Lower lobe of right lung (tissue), 2 donors: Measurements from ENCODE around the gene KCNC2. TPM values are rescaled to one million over a fixed set of nuclear protein-coding genes. Genes with fewer than 3 reads are reported as not detected.

ENCODE experiments used
- ATAC-seq, 2 donors: fragments of 200-7000 bp; cut with Tn5 transposase; one replicate each; pipeline ENCODE4 v1.9.1; 2020 to 2022; ENCODE audit warnings: mild to moderate bottlenecking in 2 of 2, moderate library complexity in 2 of 2
- DNase-seq: peaks from one replicate; pipeline ENCODE4 v3.0.0-alpha.2; 2020
- H3K27ac ChIP-seq: fragments of 200-600 bp; one replicate; pipeline ENCODE4 v1.8.0; 2022
- H3K27me3 ChIP-seq: fragments of 200-600 bp; one replicate; pipeline ENCODE4 v1.8.0; 2022; ENCODE audit warnings: low read depth
- H3K36me3 ChIP-seq: fragments of 200-600 bp; one replicate; pipeline ENCODE4 v1.8.0; 2022; ENCODE audit warnings: mild to moderate bottlenecking
- H3K4me1 ChIP-seq: fragments of 200-600 bp; one replicate; pipeline ENCODE4 v1.8.0; 2022
- H3K4me3 ChIP-seq: fragments of 200-600 bp; one replicate; pipeline ENCODE4 v1.8.0; 2022; ENCODE audit warnings: mild to moderate bottlenecking
- H3K9me3 ChIP-seq: fragments of 200-600 bp; one replicate; pipeline ENCODE4 v1.8.0; 2022
- CTCF ChIP-seq: fragments of 200-600 bp; IDR thresholded peaks from one replicate; pipeline ENCODE4 v1.8.0; 2022; ENCODE audit warnings: antibody characterized with exemption, mild to moderate bottlenecking
- intact Hi-C: fragments of 100-400 bp; cut with DNase I; formaldehyde crosslinking; loops from one replicate; pipeline ENCODE4 v1.11.0; 2022
- total RNA-seq: library from RNA; stranded (reverse); fragmentation: NEBNext Ultra II Directional; extraction: Animal tissue kit (Norgen Biotek cat#: 25700); gene quantifications from one replicate; pipeline ENCODE4 v1.2.1, GENCODE V29; 2021
- donor health status: DM: no; HTN: yes; CAD: no; lungs with severe emphysema.

The KCNC2 gene
- total RNA-seq, 1 donor from 2014 or later, result not detected

- TF ChIP-seq CTCF, result no peak
- Histone ChIP-seq H3K36me3 (no peaks in the 10 kb centered on the region), H3K4me1 (no peaks in the 10 kb centered on the region), H3K4me3 (no peak overlapping the region), H3K27ac (no peak overlapping the region), H3K27me3 (no peaks in the 10 kb centered on the region), H3K9me3 (peaks cover 52% of the 10 kb centered on the region)
- ATAC-seq (no peak), DNase-seq (no peak)
- intact Hi-C loops, result no loop called here
These were observed 189.5 kb downstream of the KCNC2 start for GRCh38 chr12:75020068-75020557.

GRCh38 chr12:75011120-75011519, 198.5 kb downstream of the KCNC2 start:
- Histone ChIP-seq H3K27me3 (no peaks in the 10 kb centered on the region), H3K4me1 (no peaks in the 10 kb centered on the region), H3K9me3 (no peaks in the 10 kb centered on the region), H3K36me3 (no peaks in the 10 kb centered on the region), H3K4me3 (no peak overlapping the region), H3K27ac (no peak overlapping the region)
- no peak for TF ChIP-seq CTCF
- intact Hi-C loops, result no loop called here
- no peak for DNase-seq
- no peak for ATAC-seq

- Histone ChIP-seq H3K27me3 (no peaks in the 10 kb centered on the region), H3K9me3 (no peaks in the 10 kb centered on the region), H3K27ac (no peak overlapping the region), H3K4me1 (no peaks in the 10 kb centered on the region), H3K36me3 (no peaks in the 10 kb centered on the region), H3K4me3 (no peak overlapping the region)
- TF ChIP-seq CTCF, result no peak
- intact Hi-C loops, result no loop called here
- DNase-seq (no peak), ATAC-seq (no peak)
These were observed 202.5 kb downstream of the KCNC2 start for GRCh38 chr12:75007133-75007532.

- Histone ChIP-seq H3K9me3 (no peaks in the 10 kb centered on the region), H3K36me3 (no peaks in the 10 kb centered on the region), H3K4me3 (no peak overlapping the region), H3K4me1 (no peaks in the 10 kb centered on the region), H3K27me3 (no peaks in the 10 kb centered on the region), H3K27ac (no peak overlapping the region)
- DNase-seq (no peak), ATAC-seq (no peak)
- no peak for TF ChIP-seq CTCF
- intact Hi-C loops, result no loop called here
These were observed 209.5 kb downstream of the KCNC2 start for GRCh38 chr12:75000120-75000519.

GRCh38 chr12:74999474-74999873, 210.2 kb downstream of the KCNC2 start:
- DNase-seq, result no peak
- H3K9me3 ChIP-seq, result no peaks in the 10 kb centered on the region
- no peaks in the 10 kb centered on the region for H3K36me3 ChIP-seq
- ATAC-seq, result no peak
- TF ChIP-seq CTCF, result no peak
- intact Hi-C loops, result no loop called here
- no peaks in the 10 kb centered on the region for H3K27me3 ChIP-seq
- H3K4me3 ChIP-seq, result no peak overlapping the region
- no peaks in the 10 kb centered on the region for H3K4me1 ChIP-seq
- H3K27ac ChIP-seq, result no peak overlapping the region

Other genes with a start within 250 kb of the KCNC2 start
- gene CAPS2, start 120.5 kb upstream of the KCNC2 start, total RNA-seq, result 12.1 TPM
- not detected for gene GLIPR1L1, start 124.8 kb upstream of the KCNC2 start, total RNA-seq
- 0.68 TPM for gene GLIPR1L2, start 181.2 kb upstream of the KCNC2 start, total RNA-seq